Osteocyte (in vitro differentiated cells): ENCODE measurements around the gene OVCH1. TPM values are rescaled to one million over a fixed set of nuclear protein-coding genes. Genes with fewer than 3 reads are reported as not detected.

Source experiments
- DNase-seq: peaks from one replicate; pipeline ENCODE4 v3.0.0; 2021; ENCODE audit warnings: mixed read lengths; ENCODE audit not compliant: unreplicated experiment; ENCODE audit errors: extremely low spot score
- H3K27ac Mint-ChIP-seq: one replicate; pipeline ENCODE4 v1.8.0; 2021; ENCODE audit warnings: mild to moderate bottlenecking, mixed read lengths; ENCODE audit not compliant: unreplicated experiment
- H3K27me3 Mint-ChIP-seq: one replicate; pipeline ENCODE4 v1.8.0; 2021; ENCODE audit warnings: mixed read lengths; ENCODE audit not compliant: unreplicated experiment
- H3K36me3 Mint-ChIP-seq: one replicate; pipeline ENCODE4 v1.8.0; 2021; ENCODE audit warnings: mixed read lengths; ENCODE audit not compliant: unreplicated experiment
- H3K4me1 Mint-ChIP-seq: one replicate; pipeline ENCODE4 v1.8.0; 2021; ENCODE audit warnings: mixed read lengths; ENCODE audit not compliant: unreplicated experiment
- H3K4me3 Mint-ChIP-seq: one replicate; pipeline ENCODE4 v1.8.0; 2021; ENCODE audit warnings: mild to moderate bottlenecking, moderate library complexity, mixed read lengths; ENCODE audit not compliant: unreplicated experiment
- H3K9me3 Mint-ChIP-seq: one replicate; pipeline ENCODE4 v1.8.0; 2021; ENCODE audit warnings: mixed read lengths; ENCODE audit not compliant: unreplicated experiment
- total RNA-seq: library from RNA; stranded (reverse); gene quantifications from 2 replicates; pipeline ENCODE4 v1.2.1, GENCODE V29; 2021
- TF ChIP-seq, protein P1 (sequence below): fragments of 200-600 bp; sonication (generic); IDR thresholded peaks from 2 replicates; pipeline ENCODE4 v1.5.0; 2021; ENCODE audit warnings: antibody characterized with exemption, mild to moderate bottlenecking, moderate library complexity

OVCH1 gene
- total RNA-seq, 1 donor from 2014 or later, result 0.46 TPM

DNA sequence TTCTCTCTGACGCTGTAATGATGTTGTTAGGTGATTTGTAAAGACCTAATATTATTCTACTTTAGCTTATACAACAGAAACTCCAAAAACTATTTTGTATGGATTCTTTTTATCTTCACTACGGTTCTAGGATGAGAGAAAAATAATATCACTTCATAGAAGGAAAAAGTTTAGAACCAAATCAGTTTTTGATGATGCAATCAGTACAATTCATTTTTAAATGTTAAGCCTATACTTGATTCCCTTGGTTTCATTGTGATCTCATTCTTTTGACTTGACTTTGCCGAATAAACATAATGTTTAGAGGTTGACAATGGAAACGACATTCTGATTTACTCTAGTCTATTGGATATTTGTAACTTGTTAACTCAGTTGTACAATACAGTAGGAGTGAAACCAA lies 91.9 kb downstream of the OVCH1 start:
- H3K4me3 Mint-ChIP-seq, result no peak overlapping the region
- no peak for DNase-seq
- no peak overlapping the region for H3K27ac Mint-ChIP-seq
- no peaks in the 10 kb centered on the region for H3K36me3 Mint-ChIP-seq
- peaks cover 22% of the 10 kb centered on the region for H3K27me3 Mint-ChIP-seq
- H3K4me1 Mint-ChIP-seq, result peaks cover 3% of the 10 kb centered on the region
- TF ChIP-seq, protein P1, sequence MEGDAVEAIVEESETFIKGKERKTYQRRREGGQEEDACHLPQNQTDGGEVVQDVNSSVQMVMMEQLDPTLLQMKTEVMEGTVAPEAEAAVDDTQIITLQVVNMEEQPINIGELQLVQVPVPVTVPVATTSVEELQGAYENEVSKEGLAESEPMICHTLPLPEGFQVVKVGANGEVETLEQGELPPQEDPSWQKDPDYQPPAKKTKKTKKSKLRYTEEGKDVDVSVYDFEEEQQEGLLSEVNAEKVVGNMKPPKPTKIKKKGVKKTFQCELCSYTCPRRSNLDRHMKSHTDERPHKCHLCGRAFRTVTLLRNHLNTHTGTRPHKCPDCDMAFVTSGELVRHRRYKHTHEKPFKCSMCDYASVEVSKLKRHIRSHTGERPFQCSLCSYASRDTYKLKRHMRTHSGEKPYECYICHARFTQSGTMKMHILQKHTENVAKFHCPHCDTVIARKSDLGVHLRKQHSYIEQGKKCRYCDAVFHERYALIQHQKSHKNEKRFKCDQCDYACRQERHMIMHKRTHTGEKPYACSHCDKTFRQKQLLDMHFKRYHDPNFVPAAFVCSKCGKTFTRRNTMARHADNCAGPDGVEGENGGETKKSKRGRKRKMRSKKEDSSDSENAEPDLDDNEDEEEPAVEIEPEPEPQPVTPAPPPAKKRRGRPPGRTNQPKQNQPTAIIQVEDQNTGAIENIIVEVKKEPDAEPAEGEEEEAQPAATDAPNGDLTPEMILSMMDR, result no peak
- peaks cover 10% of the 10 kb centered on the region for H3K9me3 Mint-ChIP-seq

DNA sequence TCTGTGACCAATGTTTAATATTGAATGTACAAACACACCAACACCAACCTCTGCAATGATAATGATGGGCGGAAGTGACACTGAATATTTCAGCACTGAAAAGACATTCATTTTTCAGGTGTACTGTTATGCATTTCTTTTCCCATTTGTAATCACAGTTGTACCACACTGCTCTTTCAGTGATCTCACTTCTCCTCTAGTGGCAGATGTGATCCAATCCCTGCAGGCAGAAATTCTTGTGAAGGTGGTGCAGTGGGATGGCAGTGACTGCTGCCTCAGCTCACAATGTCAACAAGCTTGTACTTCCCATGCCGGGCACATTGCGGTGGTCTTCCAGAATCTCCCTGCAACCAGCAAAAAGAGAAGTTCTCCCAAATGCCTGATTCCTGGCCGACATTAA lies 93.5 kb downstream of the OVCH1 start:
- Mint-ChIP-seq H3K27me3 (peaks cover 18% of the 10 kb centered on the region), H3K36me3 (no peaks in the 10 kb centered on the region), H3K9me3 (peaks cover under 1% of the 10 kb centered on the region), H3K4me1 (peaks cover 3% of the 10 kb centered on the region), H3K27ac (no peak overlapping the region), H3K4me3 (no peak overlapping the region)
- no peak for DNase-seq
- TF ChIP-seq, protein P1, result no peak

DNA sequence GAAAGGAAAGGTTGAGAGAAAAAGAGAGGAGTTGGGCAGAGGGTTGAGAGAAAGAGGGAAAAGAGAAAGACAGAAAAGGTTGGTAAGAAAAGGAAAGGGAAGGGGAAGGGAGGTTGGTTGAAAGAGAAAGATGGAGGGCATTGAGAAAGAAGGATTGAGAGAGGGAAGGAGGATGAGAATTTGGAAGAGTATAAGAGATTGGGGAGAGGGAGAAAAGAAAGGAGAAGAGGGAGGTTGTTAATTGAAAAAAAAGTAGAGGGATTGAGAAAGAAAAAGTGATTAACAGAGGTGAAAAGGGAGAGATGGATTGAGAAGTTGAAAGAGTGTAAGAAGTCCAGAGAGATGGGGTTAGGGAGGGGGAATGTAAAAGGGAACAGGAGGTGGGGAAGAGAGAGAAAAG lies 95.0 kb downstream of the OVCH1 start:
- TF ChIP-seq, protein P1, result no peak
- Mint-ChIP-seq H3K27ac (no peak overlapping the region), H3K4me3 (no peak overlapping the region)

DNA sequence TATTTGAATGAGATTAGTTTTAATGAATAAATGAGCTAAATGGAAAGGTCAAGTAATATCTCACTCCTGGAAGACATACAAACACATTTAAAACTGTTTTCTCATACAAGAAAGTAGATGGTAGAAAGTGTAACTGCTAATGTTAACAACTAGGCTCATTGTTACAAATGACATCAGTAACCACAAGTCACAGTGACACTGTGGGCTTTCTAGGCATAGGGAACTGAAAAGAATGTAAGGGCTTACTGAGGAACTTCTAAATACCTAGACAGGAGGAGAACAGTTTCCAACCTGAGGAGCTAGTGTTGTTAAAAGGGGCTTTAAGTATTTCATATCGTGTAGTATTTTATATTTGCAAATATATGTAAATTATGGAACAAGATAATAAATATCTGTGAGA lies 99.0 kb downstream of the OVCH1 start:
- Mint-ChIP-seq H3K36me3 (no peaks in the 10 kb centered on the region), H3K9me3 (no peaks in the 10 kb centered on the region), H3K27ac (no peak overlapping the region), H3K4me3 (no peak overlapping the region), H3K27me3 (peaks cover 27% of the 10 kb centered on the region), H3K4me1 (no peaks in the 10 kb centered on the region)
- TF ChIP-seq, protein P1, result no peak
- DNase-seq, result no peak

More for the DNA sequence above, 95.0 kb downstream of the OVCH1 start:
- peaks cover 3% of the 10 kb centered on the region for H3K4me1 Mint-ChIP-seq
- no peaks in the 10 kb centered on the region for H3K36me3 Mint-ChIP-seq
- no peak for DNase-seq
- H3K27me3 Mint-ChIP-seq, result peaks cover 18% of the 10 kb centered on the region
- no peaks in the 10 kb centered on the region for H3K9me3 Mint-ChIP-seq

DNA sequence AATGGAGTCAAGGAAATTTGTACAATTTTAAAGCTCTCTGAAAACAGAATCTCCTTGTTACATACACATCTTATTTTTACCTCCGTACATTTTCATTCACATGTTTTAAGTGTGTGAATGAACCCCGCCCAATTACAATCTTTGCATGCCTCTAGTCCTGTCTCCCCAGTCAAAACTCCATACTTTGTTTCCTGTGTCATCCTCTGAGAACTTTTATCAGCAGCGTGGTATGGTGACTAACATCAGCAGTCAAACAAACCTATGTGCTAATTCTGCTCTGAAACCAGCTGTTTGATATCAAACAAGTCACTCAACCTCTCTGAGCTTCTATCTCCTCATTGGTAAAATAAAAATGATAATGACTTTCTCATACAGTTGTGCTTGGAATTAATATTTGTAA lies 100.7 kb downstream of the OVCH1 start:
- peaks cover 26% of the 10 kb centered on the region for H3K27me3 Mint-ChIP-seq
- H3K36me3 Mint-ChIP-seq, result no peaks in the 10 kb centered on the region
- TF ChIP-seq, protein P1, result no peak
- H3K9me3 Mint-ChIP-seq, result no peaks in the 10 kb centered on the region
- H3K4me1 Mint-ChIP-seq, result no peaks in the 10 kb centered on the region
- H3K4me3 Mint-ChIP-seq, result no peak overlapping the region
- H3K27ac Mint-ChIP-seq, result no peak overlapping the region
- DNase-seq, result no peak
